NCI-H1105 treated with DMSO at 0.1 percent for 48 hours (cell line): Measurements from ENCODE around the gene LAMB1.

Experiments used
- DNase-seq: peaks from one replicate; lab custom pipeline; 2025; lab: John Stamatoyannopoulos, UW

LAMB1 gene

DNA sequence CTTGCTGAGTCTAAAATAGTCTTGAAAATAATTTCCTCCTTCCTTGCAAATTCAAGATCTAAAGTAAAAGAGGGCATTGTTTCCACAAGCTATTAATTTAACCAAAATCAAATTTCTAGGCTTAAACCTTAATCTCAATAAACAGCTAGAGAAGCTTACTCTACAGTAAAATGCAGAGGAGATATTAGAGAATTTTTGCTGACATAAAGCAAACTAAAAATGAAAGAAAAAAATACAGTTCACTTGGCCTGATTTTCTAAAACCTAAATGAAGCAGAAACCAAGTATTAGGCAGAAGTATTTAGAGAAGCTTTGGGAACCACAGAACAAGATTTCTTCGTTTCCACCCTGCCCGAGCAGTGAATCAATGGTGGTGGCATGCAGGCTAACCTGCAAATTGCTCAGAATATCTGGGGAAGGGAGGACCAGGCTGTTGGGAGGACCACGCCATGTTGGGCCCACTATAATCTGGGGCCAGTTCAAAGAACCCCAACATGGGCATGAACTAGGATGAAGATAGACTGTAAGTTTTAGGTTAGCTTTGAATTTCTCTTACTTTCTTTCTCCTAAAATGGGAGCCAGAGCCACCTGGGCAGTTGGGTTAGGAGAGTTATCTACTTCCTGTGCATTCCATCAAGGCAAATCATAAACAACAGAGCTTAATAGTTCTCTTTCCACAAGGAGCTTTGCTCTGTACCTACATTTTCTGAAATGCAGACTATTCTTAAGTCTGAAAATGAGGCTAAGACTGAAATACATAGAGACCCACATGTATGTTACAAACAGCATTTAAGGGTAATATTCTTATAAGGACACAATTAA is 4.1 kb downstream of the LAMB1 start:
- no peak for DNase-seq

DNA sequence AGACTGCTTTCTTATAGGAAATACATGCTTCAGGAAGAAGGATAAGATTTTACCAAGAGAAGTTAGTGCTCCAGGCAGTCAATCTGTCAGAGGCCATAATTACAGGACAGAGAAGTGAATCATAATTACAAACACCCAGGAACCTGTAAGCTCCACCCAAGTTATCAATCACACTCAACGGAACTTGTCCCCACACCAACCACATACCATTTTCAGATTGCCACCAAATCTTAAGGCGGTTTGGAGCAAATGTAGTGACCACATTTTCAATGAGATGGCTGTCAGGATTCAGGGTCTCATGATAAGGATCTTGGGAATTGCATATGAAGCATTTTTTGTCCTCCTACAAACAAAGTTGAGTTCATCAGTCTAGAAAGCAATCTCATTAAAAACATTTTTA is 4.8 kb downstream of the LAMB1 start:
- DNase-seq, result no peak

DNA sequence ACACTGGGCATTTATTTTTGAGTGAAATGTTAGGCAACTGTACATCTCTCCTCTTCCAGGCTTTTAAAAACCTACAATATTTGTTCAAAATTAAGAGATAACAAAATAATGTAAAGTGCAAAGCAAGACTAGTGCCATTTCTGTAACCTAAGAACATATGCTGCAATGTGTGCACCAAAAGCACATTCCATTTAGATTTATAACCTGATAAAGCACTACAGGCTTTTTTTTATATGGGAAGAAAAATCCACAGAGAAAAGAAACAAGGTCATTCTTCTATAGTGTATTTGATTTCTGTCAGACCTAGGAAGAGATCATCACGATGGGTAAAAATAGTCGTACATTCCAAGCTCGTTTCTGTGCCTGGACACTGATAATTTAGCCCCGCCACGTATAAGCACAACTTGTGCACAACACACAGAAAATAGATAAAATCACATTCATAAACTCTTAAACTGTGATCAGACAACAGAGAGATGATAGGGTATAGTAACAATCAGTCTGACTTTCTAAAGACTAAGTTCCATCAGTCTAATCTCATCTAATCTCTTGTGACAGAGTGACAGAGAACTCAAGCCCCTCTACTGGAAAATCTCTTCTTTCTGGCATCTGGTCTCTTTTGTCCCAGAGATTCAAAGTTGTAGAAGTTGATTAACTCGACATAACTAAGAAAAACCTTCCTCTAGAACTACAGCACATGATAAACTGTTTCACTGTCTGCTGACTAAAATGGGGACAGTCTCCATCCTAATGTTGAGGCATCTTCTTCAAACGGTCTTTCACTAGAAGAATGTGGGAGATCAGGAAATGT is 6.7 kb downstream of the LAMB1 start:
- DNase-seq, result no peak

DNA sequence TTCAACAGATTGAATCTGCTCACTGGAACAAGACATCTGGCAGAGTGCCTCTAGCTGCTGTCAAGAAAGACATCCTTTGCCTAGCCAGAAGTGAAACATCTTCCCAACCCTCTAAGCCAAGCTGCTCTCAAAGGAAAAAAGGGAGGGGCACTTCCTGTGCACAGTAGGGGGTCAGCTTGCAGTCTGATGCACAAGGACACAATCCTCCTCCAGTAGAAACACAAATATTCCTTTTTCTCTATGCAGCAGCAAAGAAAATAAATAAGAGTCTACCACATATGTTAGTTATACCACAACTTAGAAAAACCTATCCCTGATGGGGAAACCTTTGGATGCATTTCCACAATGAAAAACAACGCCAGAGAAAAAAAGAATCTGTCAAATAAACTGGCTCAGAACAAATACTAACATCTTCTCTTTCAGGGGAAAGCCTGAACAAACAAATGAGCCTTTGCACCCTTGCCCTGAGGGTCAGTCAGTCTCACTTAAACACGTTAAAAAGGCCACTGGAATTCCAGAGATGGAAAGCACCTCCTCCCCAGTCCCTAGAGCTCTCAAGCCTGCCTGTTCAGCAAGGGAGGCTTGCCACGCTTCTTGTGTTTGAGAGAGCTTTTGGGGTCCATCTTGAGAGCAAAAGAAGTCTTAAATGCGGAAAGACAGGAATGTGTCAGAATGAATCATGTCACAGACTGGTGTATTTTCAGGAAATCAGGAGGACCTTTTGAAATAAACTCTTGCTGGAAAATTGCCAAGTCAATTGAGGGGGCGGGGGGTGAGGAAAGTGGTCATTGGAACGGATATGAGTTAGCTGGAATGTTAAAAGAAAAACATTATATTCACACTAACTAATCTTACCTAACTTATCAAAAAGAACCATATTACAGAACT is 7.5 kb downstream of the LAMB1 start:
- DNase-seq, result no peak

DNA sequence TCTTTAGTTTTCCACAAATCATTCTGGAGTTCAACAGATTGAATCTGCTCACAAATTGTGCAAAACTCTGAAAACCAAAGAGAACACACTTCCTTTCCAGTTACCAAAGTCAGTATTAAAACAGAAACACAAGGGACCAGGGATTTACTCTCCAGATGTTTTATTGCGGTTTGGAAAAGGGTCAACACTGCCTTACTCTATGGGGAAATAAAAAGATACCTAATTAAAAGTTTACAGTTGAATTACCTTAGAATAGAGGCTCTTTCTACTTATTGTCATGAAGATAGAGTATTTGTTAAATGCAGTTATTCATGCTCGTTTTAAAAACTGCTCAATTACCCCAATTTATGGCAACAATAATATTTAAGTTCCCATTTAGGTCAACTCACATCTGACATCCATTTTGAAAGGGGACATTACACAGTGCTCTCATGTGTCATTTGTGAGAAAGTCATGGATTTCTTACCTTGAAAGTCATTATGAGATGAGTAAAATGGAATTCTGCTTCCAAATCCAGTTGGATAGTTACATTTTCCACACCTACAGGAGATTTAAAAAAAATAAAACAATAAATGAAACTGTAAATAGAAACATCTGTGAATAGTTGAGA is 8.4 kb downstream of the LAMB1 start:
- DNase-seq, result no peak

DNA sequence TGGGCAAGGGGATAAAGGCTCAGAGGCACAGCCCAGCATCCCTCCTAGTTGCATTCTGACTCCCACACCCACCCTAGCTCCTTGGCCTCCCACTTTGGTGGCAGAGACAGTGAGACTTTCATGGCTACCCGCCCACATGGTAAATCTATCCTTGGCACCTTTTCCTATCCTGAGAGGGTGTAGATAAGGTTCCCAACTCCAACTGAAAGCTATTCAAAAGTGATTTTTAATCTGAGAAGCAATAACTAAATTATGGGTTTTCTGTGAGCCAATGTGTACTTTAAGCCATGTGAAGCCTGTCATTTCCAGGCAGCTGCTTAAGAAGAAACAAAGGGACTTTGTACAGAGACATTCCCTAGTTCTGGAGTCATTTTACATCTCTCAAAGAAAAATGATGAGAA is 9.1 kb downstream of the LAMB1 start:
- peak; percentile 67 for DNase-seq

DNA sequence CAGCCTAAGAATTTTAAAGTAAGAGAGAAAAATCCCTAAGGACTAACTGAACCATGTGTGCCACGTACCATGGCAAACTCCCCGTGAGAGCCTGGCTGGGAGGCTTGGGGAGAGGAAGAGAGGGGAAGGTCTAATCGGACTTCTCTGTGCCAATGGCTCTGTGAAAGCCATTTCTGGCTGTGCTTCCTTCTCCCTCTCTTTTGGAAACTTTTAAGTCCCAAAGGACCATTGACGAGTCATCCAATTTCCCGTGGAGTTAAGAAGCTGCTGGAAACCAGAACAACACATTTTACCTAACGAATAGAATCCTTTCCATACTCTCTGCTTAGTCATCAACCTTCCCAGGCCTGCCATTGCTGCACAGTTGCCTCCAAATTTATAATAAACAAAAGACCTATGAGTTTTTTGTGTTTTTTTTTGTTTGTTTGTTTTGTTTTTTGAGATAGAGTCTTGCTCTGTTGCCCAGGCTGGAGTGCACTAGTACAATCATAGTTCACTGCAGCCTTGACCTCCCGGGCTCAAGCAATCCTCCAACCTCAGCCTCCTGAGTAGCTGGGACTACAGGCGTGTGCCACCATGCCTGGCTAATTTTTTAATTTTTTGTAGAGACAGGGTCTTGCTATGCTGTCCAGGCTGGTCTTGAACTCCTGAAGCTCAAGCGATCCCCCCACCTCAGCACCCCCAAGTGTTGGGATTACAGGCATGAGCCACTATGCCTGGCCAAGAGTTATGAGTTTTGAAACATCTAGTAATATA is 13.2 kb downstream of the LAMB1 start:
- no peak for DNase-seq

DNA sequence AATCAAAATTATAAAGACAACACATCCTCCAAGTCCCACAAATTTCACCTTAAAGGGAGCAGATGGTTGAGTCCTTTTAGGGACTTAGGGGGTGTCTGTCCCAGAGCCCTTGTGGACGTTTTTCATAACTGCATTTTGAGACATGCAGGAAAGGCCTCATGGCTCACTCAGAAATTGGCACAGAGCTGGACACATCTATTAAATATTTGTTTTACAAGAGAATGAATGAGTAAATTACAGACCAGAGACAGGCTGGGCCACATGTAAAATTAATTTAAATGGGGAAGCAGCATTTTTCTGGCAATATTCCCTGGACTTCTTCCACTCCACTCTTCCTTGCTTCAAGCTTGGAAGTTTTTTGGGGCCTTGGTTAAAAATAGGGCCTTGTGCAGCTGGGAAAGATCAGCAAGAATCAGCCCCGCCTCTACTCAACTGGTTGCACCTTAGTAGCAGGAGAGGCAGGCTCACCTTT is 20.0 kb downstream of the LAMB1 start:
- DNase-seq, result peak; percentile 80

DNA sequence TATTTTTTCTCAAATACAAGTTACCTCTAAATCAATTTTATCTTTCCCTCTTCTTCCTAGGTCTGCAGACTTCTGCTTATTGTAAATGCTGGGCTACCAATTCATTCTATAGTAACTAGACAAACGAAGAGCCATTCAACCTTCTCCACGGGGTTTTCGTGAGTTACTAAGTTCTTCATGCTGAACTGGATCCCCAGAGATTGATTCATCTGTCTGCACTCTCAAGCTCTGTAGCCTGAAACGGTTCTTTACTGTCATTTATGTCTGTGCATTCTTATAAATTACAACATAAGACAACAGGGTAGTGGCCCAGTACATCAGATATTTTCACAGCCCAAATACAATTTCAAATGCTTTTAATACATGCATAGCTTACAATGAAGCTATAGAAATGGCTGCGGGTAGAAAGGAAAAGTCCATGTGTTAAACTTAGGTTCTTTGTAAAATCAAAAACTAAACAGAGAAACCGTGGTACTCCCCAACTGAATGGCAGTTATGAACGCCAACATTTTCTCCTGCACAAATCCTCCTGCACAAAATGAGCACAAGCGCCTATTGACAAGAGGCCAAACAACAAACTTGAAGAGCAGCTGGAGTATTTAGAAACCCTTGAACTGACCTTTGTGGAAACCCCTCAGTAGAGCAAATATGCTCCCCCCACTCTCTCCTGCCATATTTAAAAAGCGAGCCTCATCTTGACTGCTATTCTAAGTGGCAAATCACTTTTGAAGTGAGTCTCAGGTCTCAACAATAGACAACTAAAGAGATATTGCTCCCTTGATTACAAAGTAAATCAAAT is 20.7 kb downstream of the LAMB1 start:
- DNase-seq, result peak; percentile 89

DNA sequence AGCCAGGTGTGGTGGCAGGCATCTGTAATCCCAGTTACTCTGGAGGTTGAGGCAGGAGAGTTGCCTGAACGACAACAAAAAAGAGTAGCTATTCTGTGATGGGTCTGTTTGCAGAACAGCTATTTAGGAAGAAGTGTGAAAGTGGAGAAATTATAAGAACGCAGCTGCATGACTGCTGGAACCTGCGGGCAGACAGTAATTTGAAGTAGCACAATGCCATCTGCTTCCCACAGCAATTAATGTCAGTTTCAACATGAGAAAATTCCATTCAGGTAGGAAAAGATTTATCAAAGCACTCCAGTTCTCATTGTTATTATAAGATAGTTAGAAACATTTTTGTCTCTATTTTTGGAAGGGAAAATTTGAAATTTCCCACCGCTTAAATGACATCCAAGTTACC is 21.5 kb downstream of the LAMB1 start:
- peak; percentile 64 for DNase-seq

DNA sequence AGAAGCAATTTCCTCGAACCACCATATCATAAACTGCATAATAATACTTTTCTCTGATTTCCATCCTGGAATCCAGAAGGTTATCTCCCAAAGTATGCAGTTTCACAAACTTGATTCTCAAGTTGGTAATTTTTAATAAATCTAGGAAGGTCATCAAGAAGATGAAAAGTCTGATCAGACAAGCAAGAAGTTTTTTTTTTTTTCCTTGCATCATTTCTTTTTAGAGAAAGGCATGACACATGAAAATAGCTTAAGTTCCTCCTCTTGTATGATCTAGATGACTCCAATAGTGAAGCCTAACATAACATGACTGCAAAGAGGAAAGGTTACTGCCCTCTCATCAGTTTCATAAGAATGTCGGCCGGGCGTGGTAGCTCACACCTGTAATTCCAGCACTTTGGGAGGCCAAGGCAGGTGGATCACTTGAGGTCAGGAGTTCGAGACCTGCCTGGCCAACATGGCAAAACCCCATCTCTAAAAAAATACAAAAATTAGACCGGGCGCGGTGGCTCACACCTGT is 22.2 kb downstream of the LAMB1 start:
- DNase-seq, result no peak

DNA sequence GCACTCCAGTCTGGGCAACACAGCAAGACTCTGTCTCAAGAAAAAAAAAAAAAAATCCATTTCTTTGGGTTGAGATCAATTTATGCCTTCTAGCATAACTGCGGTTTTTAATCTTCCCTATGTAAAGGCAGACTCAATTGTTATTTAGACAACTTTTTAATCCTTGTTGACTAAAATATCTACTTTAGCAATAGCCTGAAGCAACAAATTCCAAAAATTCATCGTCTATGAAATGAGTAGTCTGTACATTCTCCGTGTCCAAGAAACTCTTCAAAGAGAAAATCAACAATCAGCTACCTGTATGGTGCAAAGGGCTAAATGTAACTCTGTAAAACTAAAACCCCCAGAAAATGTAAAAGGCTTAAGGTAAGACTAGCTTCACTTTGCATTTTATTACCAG is 22.8 kb downstream of the LAMB1 start:
- DNase-seq, result no peak

DNA sequence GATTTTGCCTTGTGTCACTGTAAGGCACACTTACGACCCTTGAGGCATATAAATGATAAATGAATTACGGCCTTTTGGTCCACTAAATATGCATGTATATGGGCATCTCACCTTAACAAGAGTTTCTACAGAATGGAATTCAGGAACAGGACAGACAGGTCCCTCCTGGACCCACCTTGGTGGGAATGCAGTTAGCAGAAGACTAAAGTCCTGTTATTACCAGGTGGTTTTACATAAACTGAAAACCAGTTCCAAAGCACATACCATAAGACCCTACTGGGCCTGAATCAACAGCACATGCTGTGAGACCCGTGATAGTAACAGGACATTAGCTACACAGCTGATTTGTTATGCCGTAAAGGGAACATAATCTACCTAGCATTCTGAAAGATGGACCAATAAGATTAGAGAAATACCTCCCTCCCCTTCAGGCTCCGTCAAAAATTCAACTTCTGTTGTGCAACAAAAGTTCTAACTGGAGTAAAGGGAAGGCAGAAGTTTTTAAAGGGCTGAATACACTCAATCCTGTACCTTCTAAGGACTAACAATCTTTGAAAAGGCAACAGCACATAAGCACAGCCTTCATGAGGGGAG is 24.0 kb downstream of the LAMB1 start:
- no peak for DNase-seq

DNA sequence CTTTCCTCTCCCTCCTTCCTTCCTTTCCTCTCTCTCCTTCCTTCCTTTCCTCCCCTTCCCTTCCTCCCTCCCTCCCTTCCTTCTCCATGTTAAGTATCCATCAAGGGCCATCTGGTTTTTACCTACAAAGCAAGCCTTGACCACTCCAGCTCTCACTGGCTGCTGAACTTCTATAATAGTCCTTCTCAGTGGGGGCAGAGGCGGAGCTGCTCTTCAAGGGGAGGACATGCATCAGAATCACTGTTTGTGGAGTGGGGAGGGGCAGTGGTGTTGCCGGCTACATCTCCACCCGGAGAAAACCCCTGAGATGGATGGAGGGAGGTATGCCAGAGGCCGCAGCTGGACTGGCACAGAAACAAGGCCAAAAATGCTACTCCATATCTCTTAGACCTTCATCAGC is 25.9 kb downstream of the LAMB1 start:
- DNase-seq, result no peak

DNA sequence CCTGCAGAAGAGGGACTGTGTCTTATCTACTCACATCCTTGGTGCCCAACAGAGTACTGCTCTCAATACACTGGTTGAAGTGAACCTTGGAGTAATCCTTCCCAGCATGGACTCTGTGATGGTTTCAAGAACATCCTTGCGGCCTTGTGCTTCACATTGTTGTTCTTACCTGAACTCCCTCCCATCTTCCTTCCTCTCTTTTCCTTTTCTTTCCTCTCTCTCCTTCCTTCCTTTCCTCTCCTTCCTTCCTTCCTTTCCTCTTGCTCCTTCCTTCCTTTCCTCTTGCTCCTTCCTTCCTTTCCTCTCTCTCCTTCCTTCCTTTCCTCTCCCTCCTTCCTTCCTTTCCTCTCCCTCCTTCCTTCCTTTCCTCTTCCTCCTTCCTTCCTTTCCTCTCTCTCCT is 26.3 kb downstream of the LAMB1 start:
- no peak for DNase-seq

DNA sequence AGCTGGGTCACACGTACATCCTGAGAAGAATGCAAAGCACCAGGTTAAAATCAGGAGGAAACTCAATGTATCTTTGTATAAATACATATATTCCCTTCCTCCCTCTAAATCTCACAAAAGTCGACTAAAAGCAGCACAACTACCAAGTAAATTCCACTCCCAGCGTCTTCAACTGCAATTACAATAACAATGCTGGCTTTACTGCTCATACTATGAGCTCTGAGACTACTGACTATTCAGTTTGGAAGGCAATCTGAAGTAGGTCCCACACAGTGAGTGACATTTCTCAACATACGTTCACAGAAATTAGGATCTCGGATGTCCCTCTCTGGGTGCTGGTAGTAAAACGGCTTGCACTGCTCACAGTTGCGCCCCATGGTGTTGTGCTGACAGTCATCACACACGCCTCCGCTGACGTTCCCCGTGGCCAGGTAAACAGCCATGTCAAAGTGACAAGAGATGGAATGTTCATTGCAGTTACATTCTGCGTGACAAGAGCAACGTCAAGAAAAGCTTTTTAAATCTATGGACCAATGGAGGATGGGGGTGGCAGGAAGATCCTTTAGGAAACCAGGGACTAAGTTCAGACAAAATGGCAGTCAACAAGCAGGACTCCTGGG is 27.5 kb downstream of the LAMB1 start:
- DNase-seq, result no peak

DNA sequence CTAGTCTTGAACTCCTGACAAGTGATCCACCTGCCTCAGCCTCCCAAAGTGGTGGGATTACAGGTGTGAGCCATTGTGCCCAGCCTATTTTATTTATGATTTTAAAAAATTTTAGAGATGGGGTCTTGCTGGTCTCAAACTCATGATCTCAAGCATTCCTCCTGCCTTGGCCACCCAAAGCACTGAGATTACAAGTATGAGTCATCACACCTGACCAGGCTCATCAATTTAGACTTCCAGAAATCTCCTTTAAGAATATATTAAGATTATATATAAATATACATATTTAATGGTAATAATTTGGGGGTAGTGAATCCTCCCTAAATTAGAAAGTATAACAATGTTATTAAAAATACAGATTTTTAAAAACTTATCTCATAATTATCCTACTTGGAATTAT is 29.1 kb downstream of the LAMB1 start:
- DNase-seq, result no peak

DNA sequence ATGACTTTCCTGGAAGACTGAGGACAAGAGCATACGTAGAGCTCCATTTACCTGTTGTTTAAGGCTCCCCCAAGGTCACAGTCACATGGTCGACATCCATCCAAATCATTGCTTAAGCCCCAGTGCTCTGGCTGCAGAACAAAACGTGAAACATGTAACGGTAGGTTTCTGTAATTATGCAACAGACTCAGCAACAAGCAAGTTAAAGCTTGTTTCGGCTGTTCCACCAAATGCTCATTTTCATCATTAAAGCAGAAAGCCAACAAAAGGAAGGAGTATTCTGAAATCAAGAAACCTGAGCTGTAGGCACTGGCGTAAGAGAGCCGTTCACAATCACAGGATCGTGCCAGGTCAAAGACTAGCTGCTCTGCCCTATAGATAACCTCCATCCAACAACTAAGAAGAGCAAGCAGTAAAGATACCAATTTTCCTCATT is 30.0 kb downstream of the LAMB1 start:
- peak; percentile 50 for DNase-seq

DNA sequence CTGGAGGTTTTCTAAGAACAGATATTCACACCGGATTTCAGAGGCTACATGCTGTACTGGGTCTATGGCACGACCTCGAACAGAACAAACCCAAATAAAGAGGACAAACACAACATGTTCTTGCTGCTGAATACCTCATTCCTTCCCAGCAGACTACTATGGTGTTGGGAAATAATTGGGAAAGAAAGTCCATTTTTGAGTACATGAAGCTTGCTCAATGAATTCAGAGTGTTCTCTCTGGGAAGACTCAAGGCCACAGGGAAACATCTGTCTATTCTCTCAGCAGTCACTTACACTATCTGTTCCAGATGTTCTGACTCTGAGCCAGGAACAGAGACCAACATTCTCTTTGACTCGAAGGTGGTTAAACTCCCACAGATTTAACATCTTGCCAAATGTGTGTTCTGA is 30.9 kb downstream of the LAMB1 start:
- DNase-seq, result no peak
